DMS 273 (cell line): ENCODE data around the gene RNF112.
"Not testable (repeated sequence)": the region's sequence is repeated elsewhere in the genome, so short reads cannot be mapped to it uniquely, and the experiment has no call there.

Experiments used
- DNase-seq: peaks from one replicate; lab custom pipeline; 2025; ENCODE audit not compliant: unreplicated experiment; lab: John Stamatoyannopoulos, UW

RNF112 gene

DNA sequence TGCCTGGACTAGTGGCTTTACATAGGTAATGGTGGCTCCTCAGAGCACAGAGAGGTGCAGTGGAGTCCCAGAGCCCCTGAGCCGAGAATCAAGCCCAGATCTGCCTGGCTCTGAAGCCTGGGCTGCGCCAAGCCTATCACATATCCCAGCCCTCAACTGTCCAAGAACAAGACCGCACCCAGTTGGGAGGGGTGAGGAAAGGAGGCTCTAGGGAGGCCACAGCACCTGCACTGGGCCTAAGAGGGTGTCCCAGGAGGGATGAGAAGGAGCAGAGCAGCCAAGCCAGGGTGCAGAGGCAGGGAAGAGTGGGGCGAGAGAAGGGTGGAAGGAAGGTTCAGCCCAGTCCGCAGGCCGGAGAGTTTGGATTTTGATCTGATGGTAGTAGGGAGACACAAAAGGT is 941 bp upstream of the RNF112 start:
- no peak for DNase-seq

DNA sequence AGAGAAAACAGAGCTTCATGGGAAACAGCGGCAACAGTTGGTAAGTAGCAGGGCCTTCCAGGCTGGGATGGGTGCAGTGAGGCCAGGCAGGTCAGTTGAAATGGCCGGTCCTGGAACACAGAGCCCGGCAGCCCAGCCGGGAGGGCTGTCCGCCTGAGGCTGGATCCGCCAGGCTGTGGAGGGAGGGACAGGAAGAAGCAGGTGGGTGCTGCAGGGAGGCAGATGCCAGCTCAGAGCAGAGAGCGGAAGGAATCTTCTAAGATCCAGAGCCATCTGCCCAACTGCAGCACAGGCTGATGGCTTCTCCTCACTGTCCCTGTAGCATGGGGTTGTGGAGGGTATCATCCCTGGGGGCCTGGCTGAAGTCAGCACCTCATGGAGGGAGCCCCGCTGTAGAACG is 599 bp downstream of the RNF112 start:
- peak; percentile 75 for DNase-seq

DNA sequence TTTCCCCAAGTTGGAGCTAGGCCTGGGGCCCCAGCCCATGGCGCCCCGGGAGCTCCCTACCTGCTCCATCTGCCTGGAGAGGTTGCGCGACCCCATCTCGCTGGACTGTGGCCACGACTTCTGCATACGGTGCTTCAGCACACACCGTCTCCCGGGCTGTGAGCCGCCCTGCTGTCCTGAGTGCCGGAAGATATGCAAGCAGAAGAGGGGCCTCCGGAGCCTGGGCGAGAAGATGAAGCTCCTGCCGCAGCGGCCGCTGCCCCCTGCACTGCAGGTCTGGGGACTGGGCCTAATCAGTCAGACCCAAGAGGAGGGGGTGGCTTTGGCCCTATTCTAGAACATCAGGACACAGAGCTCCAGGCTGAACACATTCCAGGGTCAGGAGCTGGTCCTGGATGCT is 1.5 kb downstream of the RNF112 start:
- no peak for DNase-seq

DNA sequence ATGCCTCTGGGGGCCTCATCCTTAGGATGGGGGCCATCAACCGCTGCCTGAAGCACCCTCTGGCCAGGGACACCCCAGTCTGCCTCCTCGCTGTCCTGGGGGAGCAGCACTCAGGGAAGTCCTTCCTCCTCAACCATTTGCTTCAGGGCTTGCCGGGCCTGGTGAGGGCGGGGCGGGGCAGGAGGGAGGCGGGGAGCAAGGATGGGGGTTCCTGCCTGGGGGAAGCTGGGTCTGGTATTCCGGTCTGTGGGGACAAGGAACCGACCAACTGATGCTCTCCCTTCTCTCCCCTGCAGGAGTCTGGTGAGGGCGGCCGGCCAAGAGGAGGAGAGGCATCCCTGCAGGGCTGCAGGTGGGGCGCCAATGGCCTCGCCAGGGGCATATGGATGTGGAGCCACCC is 2.0 kb downstream of the RNF112 start:
- DNase-seq, result no peak

GRCh38 chr17:19413761-19414160 is 2.7 kb downstream of the RNF112 start:
- DNase-seq, result no peak

GRCh38 chr17:19414396-19415280 is 3.6 kb downstream of the RNF112 start:
- no peak for DNase-seq

GRCh38 chr17:19415311-19415710 is 4.3 kb downstream of the RNF112 start:
- DNase-seq, result peak; percentile 43

DNA sequence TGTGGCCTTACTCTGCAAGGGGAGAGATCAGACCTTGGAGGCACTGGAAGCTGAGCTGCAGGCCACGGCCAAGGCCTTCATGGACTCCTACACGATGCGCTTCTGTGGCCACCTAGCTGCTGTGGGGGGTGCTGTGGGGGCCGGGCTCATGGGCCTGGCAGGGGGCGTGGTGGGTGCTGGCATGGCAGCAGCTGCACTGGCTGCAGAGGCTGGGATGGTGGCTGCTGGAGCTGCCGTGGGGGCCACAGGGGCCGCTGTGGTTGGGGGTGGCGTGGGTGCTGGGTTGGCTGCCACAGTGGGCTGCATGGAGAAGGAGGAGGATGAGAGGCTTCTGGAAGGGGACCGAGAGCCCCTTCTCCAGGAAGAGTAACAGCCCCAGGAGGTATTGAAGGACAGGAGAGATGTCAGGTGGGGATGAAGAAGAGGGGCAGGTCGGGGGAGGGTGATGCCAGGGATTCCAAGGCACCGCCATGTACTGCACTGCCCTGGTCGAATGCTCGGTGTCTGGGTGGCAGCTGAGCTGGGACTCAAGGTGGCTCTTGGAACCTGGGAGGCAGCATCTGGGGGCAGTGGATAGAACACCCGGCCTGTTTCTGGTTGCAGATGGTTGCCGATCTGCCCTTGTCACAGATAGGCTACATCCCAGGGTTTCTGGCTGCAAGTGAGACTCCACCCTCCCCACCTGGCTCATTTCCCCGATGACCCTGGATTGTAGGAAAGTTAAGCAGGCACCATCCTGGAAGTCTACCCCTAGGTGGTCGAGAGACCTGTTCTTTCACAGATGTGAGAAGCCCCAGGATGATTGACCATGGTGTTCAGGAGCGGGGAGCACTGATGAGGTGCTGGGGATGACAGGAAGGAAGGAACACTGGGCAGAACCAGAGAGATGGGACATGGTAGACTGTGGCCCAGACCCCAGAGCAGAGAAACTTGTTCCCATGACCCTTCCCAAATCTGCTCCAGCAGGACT is 5.1 kb downstream of the RNF112 start:
- DNase-seq, result peak; percentile 64

DNA sequence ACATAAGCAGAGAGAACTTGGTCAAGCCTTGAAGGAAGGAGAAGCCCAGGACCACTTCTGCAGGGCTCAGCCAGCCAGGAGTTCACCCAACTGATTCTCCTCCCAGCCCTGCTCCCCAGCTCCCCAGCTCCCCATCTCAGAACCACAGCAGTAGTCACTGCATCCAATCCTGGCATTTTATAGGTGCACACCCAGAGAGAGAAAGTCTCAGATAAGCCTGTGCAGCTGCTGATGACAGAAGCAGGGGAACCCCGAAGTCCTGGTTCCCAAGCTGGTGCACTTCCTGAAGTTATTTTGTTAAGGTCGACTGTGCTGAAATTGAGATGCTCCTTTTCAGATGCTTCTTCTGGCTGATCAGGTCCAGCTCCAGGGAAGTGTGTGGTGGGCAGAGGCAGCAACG is 6.6 kb downstream of the RNF112 start:
- no peak for DNase-seq

DNA sequence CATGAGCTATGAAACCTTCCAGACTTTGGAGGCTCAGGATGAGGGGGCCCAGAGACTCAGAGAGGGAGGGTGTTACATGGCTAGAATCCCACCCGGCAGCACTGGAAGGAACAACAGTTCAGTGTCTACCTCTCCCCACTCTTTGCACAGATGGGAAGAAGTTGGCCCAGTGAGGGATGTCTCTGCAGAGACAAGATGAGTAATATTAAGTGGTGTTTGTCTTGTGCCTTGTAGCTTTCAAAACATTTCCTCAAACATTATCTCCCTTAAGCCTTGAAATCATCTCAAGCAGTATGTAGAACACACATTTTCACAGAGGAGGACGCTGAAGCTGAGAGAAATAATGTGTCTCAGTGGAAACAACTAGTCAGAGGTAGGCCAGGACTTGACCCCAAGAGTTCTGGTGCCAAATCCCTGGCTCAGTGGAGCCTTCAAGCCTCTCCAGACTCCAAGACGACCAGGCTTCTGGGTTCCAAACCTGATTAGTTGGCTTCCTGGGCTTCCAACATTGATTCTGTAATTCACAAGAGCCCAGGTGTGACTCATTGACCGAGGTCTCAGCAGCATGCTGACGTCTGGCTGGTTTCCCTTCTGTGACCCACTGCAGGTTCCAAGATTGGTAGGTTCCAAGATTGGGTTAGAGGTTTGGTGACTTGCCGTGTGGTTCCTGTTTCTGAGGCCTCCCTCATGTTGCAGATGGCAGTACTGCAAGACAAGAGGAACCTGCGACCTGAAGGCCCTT is 7.4 kb downstream of the RNF112 start:
- DNase-seq, result no peak

- DNase-seq, result no peak
Measured at GRCh38 chr17:19421219-19421618, 10.2 kb downstream of the RNF112 start.

GRCh38 chr17:19421926-19422325 is 10.9 kb downstream of the RNF112 start:
- no peak for DNase-seq

GRCh38 chr17:19424934-19425868 is 14.2 kb downstream of the RNF112 start:
- no peak for DNase-seq

DNA sequence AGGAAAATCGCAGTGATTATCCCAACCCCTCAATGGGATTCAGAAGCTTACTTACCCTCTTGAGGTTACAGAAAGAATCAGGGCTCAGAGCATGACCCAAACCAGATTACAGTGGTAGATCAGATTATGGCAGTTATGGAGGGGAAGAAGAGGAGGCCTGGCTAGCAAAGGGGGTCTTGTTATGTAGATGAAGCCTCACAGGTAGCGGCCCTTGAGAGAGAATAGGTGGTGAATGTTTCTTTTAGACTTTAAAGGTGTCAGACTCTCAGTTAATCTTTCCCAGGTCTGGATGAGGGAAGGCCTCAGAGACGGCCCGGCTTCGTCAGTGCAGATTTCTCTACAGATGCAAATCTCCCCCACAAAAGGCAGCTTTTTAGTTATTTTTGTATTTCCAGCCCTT is 15.6 kb downstream of the RNF112 start:
- no peak for DNase-seq

DNA sequence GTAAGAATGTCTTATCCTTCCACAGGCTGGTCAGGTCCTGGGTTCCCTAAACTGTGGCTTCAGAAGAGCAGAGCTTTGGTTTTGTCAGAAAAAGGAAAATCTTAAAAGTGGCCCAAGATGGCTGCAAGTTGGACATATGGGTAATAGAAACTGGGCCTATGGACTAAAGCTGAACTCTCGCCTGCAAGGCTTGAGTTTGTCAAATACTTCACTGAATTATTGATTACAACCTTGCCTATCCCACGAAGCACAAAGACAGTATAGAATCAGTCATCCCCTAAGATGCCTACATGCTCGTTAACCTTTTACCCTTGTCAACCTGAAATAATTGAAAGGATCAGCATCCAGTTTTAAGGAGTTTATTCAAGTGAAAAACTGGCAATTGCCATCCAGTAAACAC is 20.7 kb downstream of the RNF112 start:
- DNase-seq, result no peak

DNA sequence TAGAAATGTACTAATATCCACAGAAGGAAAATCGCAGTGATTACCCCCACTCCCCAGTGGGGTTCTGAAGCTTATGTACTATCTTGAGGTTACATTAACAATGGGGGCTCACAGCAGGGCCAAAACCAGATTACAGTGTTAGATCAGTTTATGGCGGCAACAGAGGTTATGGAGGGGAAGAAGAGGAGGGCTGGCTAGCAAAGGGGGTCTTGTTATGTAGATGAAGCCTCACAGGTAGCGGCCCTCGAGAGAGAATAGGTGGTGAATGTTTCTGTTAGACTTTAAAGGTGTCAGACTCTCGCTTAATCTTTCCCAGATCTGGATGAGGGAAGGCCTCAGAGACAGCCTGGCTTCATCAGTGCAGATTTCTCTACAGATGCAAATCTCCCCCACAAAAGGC is 22.2 kb downstream of the RNF112 start:
- no peak for DNase-seq

DNA sequence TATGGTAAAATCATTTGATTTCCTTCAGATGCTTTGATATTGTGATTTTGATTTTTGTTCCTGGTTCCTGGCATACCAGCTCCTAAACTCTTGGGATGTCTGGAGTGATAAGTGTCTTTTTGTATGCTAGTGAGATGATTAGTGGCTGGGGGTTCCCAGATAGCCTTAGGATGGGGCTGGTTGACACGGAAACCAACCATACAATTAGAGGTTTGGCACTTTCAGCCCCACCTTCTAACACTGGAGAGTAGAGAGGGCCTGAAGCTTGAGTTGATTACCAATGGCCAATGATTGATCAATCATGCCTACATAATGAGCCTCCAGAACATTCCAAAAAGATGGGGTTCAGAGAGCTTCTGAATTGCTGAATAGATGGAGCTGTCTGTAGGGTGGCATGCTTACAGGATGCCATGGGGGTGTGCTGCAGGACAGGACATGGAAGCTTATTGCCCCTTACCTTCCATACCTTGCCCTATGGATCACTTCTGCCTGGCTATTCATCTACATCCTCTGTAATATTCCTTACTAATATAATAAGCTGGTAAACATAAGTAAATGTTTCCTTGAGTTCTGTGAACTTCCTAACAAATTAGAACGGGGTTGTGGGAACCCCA is 22.8 kb downstream of the RNF112 start:
- DNase-seq, result no peak

GRCh38 chr17:19440421-19440820 is 29.4 kb downstream of the RNF112 start:
- no peak for DNase-seq

DNA sequence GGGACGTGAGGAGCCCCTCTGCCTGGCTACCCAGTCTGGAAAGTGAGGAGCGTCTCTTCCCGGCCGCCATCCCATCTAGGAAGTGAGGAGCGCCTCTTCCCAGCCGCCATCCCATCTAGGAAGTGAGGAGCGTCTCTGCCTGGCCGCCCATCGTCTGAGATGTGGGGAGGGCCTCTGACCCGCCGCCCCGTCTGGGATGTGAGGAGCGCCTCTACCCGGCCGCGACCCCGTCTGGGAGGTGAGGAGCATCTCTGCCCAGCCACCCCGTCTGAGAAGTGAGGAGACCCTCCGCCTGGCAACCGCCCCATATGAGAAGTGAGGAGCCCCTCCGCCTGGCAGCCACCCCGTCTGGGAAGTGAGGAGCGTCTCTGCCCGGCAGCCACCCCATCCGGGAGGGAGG is 30.3 kb downstream of the RNF112 start:
- not testable (repeated sequence) for DNase-seq

DNA sequence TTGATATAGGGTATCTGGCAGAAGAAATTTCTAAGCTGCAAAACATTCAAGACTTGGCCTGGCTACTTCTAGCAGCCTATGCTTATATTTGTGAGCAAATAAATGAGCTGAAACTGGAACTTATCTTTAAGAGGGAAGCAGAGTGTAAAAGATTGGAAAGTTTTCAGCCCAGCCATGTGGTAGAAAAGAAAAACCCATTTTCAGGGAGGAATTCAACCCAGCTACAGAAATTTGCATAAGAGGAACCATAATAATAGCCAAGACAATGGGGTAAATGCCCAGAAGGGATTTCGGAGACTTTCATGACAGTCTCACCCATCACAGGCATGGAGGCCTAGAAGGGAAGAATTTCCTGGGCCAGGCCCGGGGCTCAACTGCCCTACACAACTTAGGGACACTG is 31.7 kb downstream of the RNF112 start:
- DNase-seq, result no peak
